CD14-positive monocyte (primary cell): ENCODE data around the gene SH3GLB2. TPM values are rescaled to one million over a fixed set of nuclear protein-coding genes. Genes with fewer than 3 reads are reported as not detected.
A peak's percentile ranks its signal among the peaks of the same experiment; 100 is the strongest.

ENCODE experiments used
- DNase-seq, 3 donors: peaks; one replicate each; pipeline ENCODE4 v3.0.0-alpha.2; 2011 to 2022
- H2AFZ ChIP-seq: 2 replicates; pipeline ENCODE4 v1.6.0; 2012; ENCODE audit warnings: mild to moderate bottlenecking, low read depth, low read length, inconsistent platforms; ENCODE audit not compliant: insufficient read depth, poor library complexity, severe bottlenecking
- H3K27ac ChIP-seq, 2 donors: 1 replicate in 1 of 2; 2 replicates in 1 of 2; pipeline ENCODE4 v1.5.1; 2012 to 2013; ENCODE audit warnings: low read length in 2 of 2, control low read depth in 1 of 2, inconsistent platforms in 1 of 2, low read depth in 1 of 2, mild to moderate bottlenecking in 1 of 2
- H3K27me3 ChIP-seq, 2 donors: one replicate each; pipeline versions ENCODE4 v1.6.0 to v1.6.1; 2011 to 2013; ENCODE audit warnings: low read length in 2 of 2; ENCODE audit not compliant: control insufficient read depth in 2 of 2, insufficient read depth in 2 of 2
- H3K36me3 ChIP-seq, 2 donors: replicated peaks in 1 of 2; 1 replicate in 1 of 2; 2 replicates in 1 of 2; pipeline versions ENCODE4 v1.5.1 to v1.6.1; 2012 to 2013; ENCODE audit warnings: low read length in 2 of 2, control low read depth in 1 of 2, inconsistent platforms in 1 of 2, mild to moderate bottlenecking in 1 of 2; ENCODE audit not compliant: insufficient read depth in 2 of 2, control insufficient read depth in 1 of 2
- H3K4me1 ChIP-seq, 2 donors: 1 replicate in 1 of 2; 2 replicates in 1 of 2; pipeline versions ENCODE4 v1.5.1 to v1.6.1; 2012 to 2013; ENCODE audit warnings: low read length in 2 of 2, control low read depth in 1 of 2, inconsistent platforms in 1 of 2, mild to moderate bottlenecking in 1 of 2, moderate library complexity in 1 of 2; ENCODE audit not compliant: insufficient read depth in 2 of 2, control insufficient read depth in 1 of 2
- H3K4me2 ChIP-seq: replicated peaks from 2 replicates; pipeline ENCODE3; 2012; ENCODE audit warnings: low read length, moderate library complexity, mild to moderate bottlenecking; ENCODE audit not compliant: poor library complexity, severe bottlenecking; ENCODE audit errors: extremely low read depth
- H3K4me3 ChIP-seq, 3 experiments: fragments of 200-600 bp in 1 of 3; sonication (generic) in 1 of 3; replicated peaks in 1 of 3; 1 replicate in 2 of 3; 2 replicates in 1 of 3; pipeline ENCODE4 v1.5.1; 2011 to 2013; ENCODE audit warnings: low read length in 3 of 3, mild to moderate bottlenecking in 3 of 3, control low read depth in 2 of 3, low read depth in 2 of 3, inconsistent platforms in 1 of 3, moderate library complexity in 1 of 3
- H3K79me2 ChIP-seq: 2 replicates; pipeline ENCODE4 v1.6.0; 2012; ENCODE audit warnings: mild to moderate bottlenecking, control low read depth, inconsistent platforms, low read length, moderate library complexity; ENCODE audit not compliant: insufficient read depth
- H3K9ac ChIP-seq: 2 replicates; pipeline ENCODE4 v1.6.0; 2017; ENCODE audit warnings: low read length, mild to moderate bottlenecking; ENCODE audit not compliant: insufficient read depth, poor library complexity, severe bottlenecking
- H3K9me3 ChIP-seq, 2 donors: replicated peaks in 1 of 2; 1 replicate in 1 of 2; 2 replicates in 1 of 2; pipeline versions ENCODE4 v1.5.1 to v1.6.1; 2012 to 2013; ENCODE audit warnings: low read length in 2 of 2, control low read depth in 1 of 2; ENCODE audit not compliant: control insufficient read depth in 1 of 2, insufficient read depth in 1 of 2
- H4K20me1 ChIP-seq: 2 replicates; pipeline ENCODE4 v1.6.0; 2012; ENCODE audit warnings: mild to moderate bottlenecking, low read length, control low read depth, moderate library complexity; ENCODE audit not compliant: insufficient read depth
- H3K27ac Mint-ChIP-seq, 7 donors: one replicate each; pipeline ENCODE4 v1.8.0; 2020; ENCODE audit warnings: mild to moderate bottlenecking in 7 of 7, mixed read lengths in 7 of 7, moderate library complexity in 6 of 7, inconsistent platforms in 2 of 7
- H3K27me3 Mint-ChIP-seq, 3 donors: one replicate each; pipeline ENCODE4 v1.8.0; 2021 to 2022; ENCODE audit warnings: low read depth in 3 of 3, mild to moderate bottlenecking in 3 of 3, mixed read lengths in 3 of 3, moderate library complexity in 3 of 3, inconsistent platforms in 1 of 3
- H3K36me3 Mint-ChIP-seq, 2 donors: one replicate each; pipeline ENCODE4 v1.8.0; 2020; ENCODE audit warnings: mixed read lengths in 2 of 2, inconsistent platforms in 1 of 2, mild to moderate bottlenecking in 1 of 2
- H3K4me1 Mint-ChIP-seq: one replicate; pipeline ENCODE4 v1.8.0; 2020; ENCODE audit warnings: mild to moderate bottlenecking, mixed read lengths
- H3K4me3 Mint-ChIP-seq, 2 donors: one replicate each; pipeline ENCODE4 v1.8.0; 2020; ENCODE audit warnings: mild to moderate bottlenecking in 2 of 2, mixed read lengths in 2 of 2, moderate library complexity in 1 of 2
- H3K9me3 Mint-ChIP-seq, 7 donors: one replicate each; pipeline ENCODE4 v1.8.0; 2020 to 2022; ENCODE audit warnings: mixed read lengths in 7 of 7, mild to moderate bottlenecking in 6 of 7, moderate library complexity in 6 of 7, inconsistent platforms in 2 of 7
- WGBS: methylation state at CpG from one replicate; pipeline ENCODE4 v1.1.5; 2013; ENCODE audit warnings: missing lambda C conversion rate; ENCODE audit not compliant: insufficient coverage; 5-methylcytosine and 5-hydroxymethylcytosine counted together
- intact Hi-C, 2 donors: fragments of 100-400 bp; cut with micrococcal nuclease; formaldehyde crosslinking; loops; one replicate each; pipeline versions ENCODE4 v1.15.0 to v1.15.1; 2023
- polyA plus RNA-seq, 3 donors: library from polyadenylated mRNA; depleted of rRNA in 1 of 3; unstranded in 2 of 3; stranded (reverse) in 1 of 3; fragments of 300-500 nt in 2 of 3; fragments of >200 nt in 1 of 3; fragmentation: Illumina TruSeq in 2 of 3; gene quantifications; 1 replicate in 2 of 3; 2 replicates in 1 of 3; pipeline ENCODE4 v1.2.3, GENCODE V29; 2012 to 2021
- TF ChIP-seq, protein P1 (sequence below): fragments of 200-600 bp; IDR thresholded peaks from one replicate; pipeline ENCODE4 v1.8.0; 2022; ENCODE audit warnings: antibody characterized with exemption, mild to moderate bottlenecking

The SH3GLB2 gene
- polyA plus RNA-seq, 3 donors: 8.0 to 77.0 (median 25.9) TPM

DNA sequence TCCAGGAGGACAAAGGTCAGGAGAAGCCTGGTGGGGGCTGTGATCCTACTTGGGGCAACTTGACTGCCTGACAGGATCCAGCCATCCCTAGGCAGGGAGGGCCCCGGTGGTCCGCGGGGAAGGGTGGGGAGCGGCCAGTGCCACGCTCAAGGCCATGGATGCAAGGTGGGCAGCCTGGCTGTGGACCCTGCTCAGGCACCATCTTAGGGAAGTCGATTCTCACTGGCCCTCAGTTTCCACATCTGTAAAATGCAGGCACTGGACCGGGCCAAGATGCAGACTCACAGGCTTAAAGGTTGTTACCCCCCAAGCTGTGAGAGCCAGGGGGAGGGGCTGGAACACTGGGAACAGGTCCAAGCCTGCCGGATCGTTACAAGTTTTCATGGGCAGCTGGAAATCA lies 44.0 kb upstream of the SH3GLB2 start:
- Histone ChIP-seq H3K4me1 (peaks cover 18 to 20% of the 10 kb centered on the region in 2 donors), H3K4me3 (no peak overlapping the region), H2AFZ (no peak overlapping the region), H3K9ac (no peak overlapping the region), H3K4me2 (no peak overlapping the region), H4K20me1 (no peaks in the 10 kb centered on the region), H3K9me3 (no peaks in the 10 kb centered on the region), H3K27ac (no peak overlapping the region), H3K79me2 (no peaks in the 10 kb centered on the region), H3K36me3 (peaks cover 19 to 24% of the 10 kb centered on the region in 2 donors), H3K27me3 (no peaks in the 10 kb centered on the region)
- Mint-ChIP-seq H3K9me3 (no peaks in the 10 kb centered on the region), H3K4me1 (peaks cover 21% of the 10 kb centered on the region), H3K4me3 (no peak overlapping the region), H3K27ac (no peak overlapping the region), H3K36me3 (peaks cover 11 to 34% of the 10 kb centered on the region in 2 donors), H3K27me3 (peaks cover 0 to 2% (median 0%) of the 10 kb centered on the region in 3 donors)
- WGBS: 84% methylated on average over 6 of the region's 9 CpGs
- intact Hi-C loops: no loop called here
- no peak for DNase-seq
- TF ChIP-seq, protein P1, sequence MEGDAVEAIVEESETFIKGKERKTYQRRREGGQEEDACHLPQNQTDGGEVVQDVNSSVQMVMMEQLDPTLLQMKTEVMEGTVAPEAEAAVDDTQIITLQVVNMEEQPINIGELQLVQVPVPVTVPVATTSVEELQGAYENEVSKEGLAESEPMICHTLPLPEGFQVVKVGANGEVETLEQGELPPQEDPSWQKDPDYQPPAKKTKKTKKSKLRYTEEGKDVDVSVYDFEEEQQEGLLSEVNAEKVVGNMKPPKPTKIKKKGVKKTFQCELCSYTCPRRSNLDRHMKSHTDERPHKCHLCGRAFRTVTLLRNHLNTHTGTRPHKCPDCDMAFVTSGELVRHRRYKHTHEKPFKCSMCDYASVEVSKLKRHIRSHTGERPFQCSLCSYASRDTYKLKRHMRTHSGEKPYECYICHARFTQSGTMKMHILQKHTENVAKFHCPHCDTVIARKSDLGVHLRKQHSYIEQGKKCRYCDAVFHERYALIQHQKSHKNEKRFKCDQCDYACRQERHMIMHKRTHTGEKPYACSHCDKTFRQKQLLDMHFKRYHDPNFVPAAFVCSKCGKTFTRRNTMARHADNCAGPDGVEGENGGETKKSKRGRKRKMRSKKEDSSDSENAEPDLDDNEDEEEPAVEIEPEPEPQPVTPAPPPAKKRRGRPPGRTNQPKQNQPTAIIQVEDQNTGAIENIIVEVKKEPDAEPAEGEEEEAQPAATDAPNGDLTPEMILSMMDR: no peak

DNA sequence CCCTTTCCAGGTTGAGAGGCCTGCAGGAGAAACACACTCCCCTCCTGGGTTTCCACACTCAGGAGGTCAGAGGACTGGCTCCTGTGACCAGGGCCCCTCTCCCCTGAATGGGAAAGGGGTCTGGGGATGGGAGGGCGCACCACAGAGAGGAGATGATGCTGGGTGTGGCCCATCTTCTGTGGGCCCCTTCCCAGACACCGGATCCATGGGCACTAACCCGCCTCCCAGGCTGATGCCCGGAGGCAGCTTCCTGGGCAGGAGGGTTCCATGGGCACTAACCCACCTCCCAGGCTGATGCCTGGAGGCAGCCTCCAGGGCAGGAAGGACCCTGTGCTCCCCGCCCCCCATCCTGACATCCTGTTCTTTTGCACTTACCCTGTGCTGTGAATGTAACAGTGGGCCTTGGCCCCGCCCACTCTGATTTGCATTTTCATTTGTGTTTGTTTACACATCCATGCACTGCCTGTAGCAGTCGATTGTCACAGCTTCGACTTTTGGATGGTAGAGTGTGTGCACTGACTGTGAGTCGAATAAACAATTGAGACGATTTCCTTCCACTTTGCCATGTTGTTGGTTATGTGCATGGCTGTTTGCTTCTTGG lies 43.5 kb upstream of the SH3GLB2 start:
- Histone ChIP-seq H3K4me1 (peaks cover 18 to 20% of the 10 kb centered on the region in 2 donors), H3K4me3 (no peak overlapping the region), H3K27me3 (no peaks in the 10 kb centered on the region), H3K79me2 (no peaks in the 10 kb centered on the region), H3K4me2 (no peak overlapping the region), H3K36me3 (peaks cover 20 to 26% of the 10 kb centered on the region in 2 donors), H3K9ac (no peak overlapping the region), H4K20me1 (no peaks in the 10 kb centered on the region), H3K9me3 (no peaks in the 10 kb centered on the region), H2AFZ (no peak overlapping the region), H3K27ac (no peak overlapping the region)
- Mint-ChIP-seq H3K4me1 (peaks cover 21% of the 10 kb centered on the region), H3K27me3 (peaks cover 0 to 2% (median 0%) of the 10 kb centered on the region in 3 donors), H3K4me3 (no peak overlapping the region), H3K36me3 (peaks cover 14 to 37% of the 10 kb centered on the region in 2 donors), H3K9me3 (no peaks in the 10 kb centered on the region), H3K27ac (peak overlapping the region in 1 of 7 donors; percentile 35)
- intact Hi-C loops: no loop called here
- no peak for DNase-seq
- TF ChIP-seq, protein P1: no peak
- 71% methylated on average over 4 of the region's 10 CpGs for WGBS
